Stimulated activated memory B cell treated with anti-CD40 and anti-IgM and Interleukin-4, amounts not matched to agents 10 μg/mL and 1 μg/mL and 100 μg/mL, for 72 hours (primary cell): ENCODE data around the gene RNASE8.

Experiments used
- ATAC-seq: fragments of 150-1000 bp; cut with Tn5 transposase; 2 replicates; pipeline ENCODE4 v1.10.0; 2021
- H3K27ac Mint-ChIP-seq: one replicate; pipeline ENCODE4 v1.8.0; 2022; ENCODE audit warnings: mild to moderate bottlenecking, mixed read lengths
- H3K27me3 Mint-ChIP-seq: one replicate; pipeline ENCODE4 v1.8.0; 2022; ENCODE audit warnings: mixed read lengths
- H3K36me3 Mint-ChIP-seq: one replicate; pipeline ENCODE4 v1.8.0; 2022; ENCODE audit warnings: mixed read lengths
- H3K4me1 Mint-ChIP-seq: one replicate; pipeline ENCODE4 v1.8.0; 2022; ENCODE audit warnings: mixed read lengths
- H3K4me3 Mint-ChIP-seq: one replicate; pipeline ENCODE4 v1.8.0; 2022; ENCODE audit warnings: mild to moderate bottlenecking, moderate library complexity, mixed read lengths
- H3K9me3 Mint-ChIP-seq: one replicate; pipeline ENCODE4 v1.8.0; 2022; ENCODE audit warnings: mixed read lengths

Gene RNASE8

GRCh38 chr14:21071225-21072030, 13.8 kb downstream of the RNASE8 start:
- Mint-ChIP-seq H3K27me3 (peaks cover 57% of the 10 kb centered on the region), H3K4me1 (peaks cover 42% of the 10 kb centered on the region), H3K4me3 (peak overlapping the region; percentile 77), H3K9me3 (no peaks in the 10 kb centered on the region), H3K27ac (peak overlapping the region; percentile 13), H3K36me3 (no peaks in the 10 kb centered on the region)
- ATAC-seq, result peak; percentile 83

- H3K27ac Mint-ChIP-seq, result peak overlapping the region; percentile 13
- peak overlapping the region; percentile 77 for H3K4me3 Mint-ChIP-seq
- H3K36me3 Mint-ChIP-seq, result no peaks in the 10 kb centered on the region
- H3K27me3 Mint-ChIP-seq, result peaks cover 54% of the 10 kb centered on the region
- H3K9me3 Mint-ChIP-seq, result no peaks in the 10 kb centered on the region
- H3K4me1 Mint-ChIP-seq, result peaks cover 42% of the 10 kb centered on the region
- no peak for ATAC-seq
Observed at GRCh38 chr14:21072031-21072473, 14.4 kb downstream of the RNASE8 start.

- peaks cover 54% of the 10 kb centered on the region for H3K27me3 Mint-ChIP-seq
- no peak overlapping the region for H3K27ac Mint-ChIP-seq
Observed at GRCh38 chr14:21072781-21073339, 15.2 kb downstream of the RNASE8 start.

GRCh38 chr14:21073921-21074320, 16.3 kb downstream of the RNASE8 start:
- H3K27ac Mint-ChIP-seq, result no peak overlapping the region
- no peak overlapping the region for H3K4me3 Mint-ChIP-seq
- peaks cover 46% of the 10 kb centered on the region for H3K27me3 Mint-ChIP-seq
- H3K36me3 Mint-ChIP-seq, result no peaks in the 10 kb centered on the region
- H3K4me1 Mint-ChIP-seq, result peaks cover 39% of the 10 kb centered on the region
- no peaks in the 10 kb centered on the region for H3K9me3 Mint-ChIP-seq
- ATAC-seq, result no peak

More at GRCh38 chr14:21072781-21073339, 15.2 kb downstream of the RNASE8 start:
- peaks cover 48% of the 10 kb centered on the region for H3K4me1 Mint-ChIP-seq
- no peaks in the 10 kb centered on the region for H3K36me3 Mint-ChIP-seq
- ATAC-seq, result no peak
- no peaks in the 10 kb centered on the region for H3K9me3 Mint-ChIP-seq
- no peak overlapping the region for H3K4me3 Mint-ChIP-seq

GRCh38 chr14:21074398-21075272, 17.0 kb downstream of the RNASE8 start:
- Mint-ChIP-seq H3K27ac (no peak overlapping the region), H3K9me3 (no peaks in the 10 kb centered on the region), H3K27me3 (peaks cover 39% of the 10 kb centered on the region), H3K4me1 (peaks cover 32% of the 10 kb centered on the region), H3K36me3 (no peaks in the 10 kb centered on the region), H3K4me3 (no peak overlapping the region)
- ATAC-seq, result no peak

GRCh38 chr14:21075719-21076437, 18.3 kb downstream of the RNASE8 start:
- ATAC-seq, result no peak
- Mint-ChIP-seq H3K27me3 (peaks cover 35% of the 10 kb centered on the region), H3K36me3 (no peaks in the 10 kb centered on the region), H3K9me3 (no peaks in the 10 kb centered on the region), H3K4me1 (peaks cover 24% of the 10 kb centered on the region), H3K27ac (no peak overlapping the region), H3K4me3 (no peak overlapping the region)

- Mint-ChIP-seq H3K4me1 (peaks cover 6% of the 10 kb centered on the region), H3K27me3 (peaks cover 47% of the 10 kb centered on the region), H3K9me3 (no peaks in the 10 kb centered on the region), H3K36me3 (no peaks in the 10 kb centered on the region), H3K4me3 (no peak overlapping the region), H3K27ac (no peak overlapping the region)
- ATAC-seq, result no peak
Observed at GRCh38 chr14:21077672-21078071, 20.1 kb downstream of the RNASE8 start.

- Mint-ChIP-seq H3K9me3 (no peaks in the 10 kb centered on the region), H3K4me1 (peaks cover 5% of the 10 kb centered on the region), H3K36me3 (no peaks in the 10 kb centered on the region), H3K4me3 (no peak overlapping the region), H3K27me3 (peaks cover 45% of the 10 kb centered on the region), H3K27ac (no peak overlapping the region)
- no peak for ATAC-seq
Observed at GRCh38 chr14:21078287-21078686, 20.7 kb downstream of the RNASE8 start.

- Mint-ChIP-seq H3K27ac (no peak overlapping the region), H3K9me3 (no peaks in the 10 kb centered on the region), H3K36me3 (no peaks in the 10 kb centered on the region), H3K27me3 (peaks cover 41% of the 10 kb centered on the region), H3K4me1 (peaks cover 5% of the 10 kb centered on the region), H3K4me3 (no peak overlapping the region)
- no peak for ATAC-seq
Observed at GRCh38 chr14:21078726-21079125, 21.1 kb downstream of the RNASE8 start.

GRCh38 chr14:21081521-21082142, 24.0 kb downstream of the RNASE8 start:
- H3K36me3 Mint-ChIP-seq, result no peaks in the 10 kb centered on the region
- no peak overlapping the region for H3K27ac Mint-ChIP-seq
- no peaks in the 10 kb centered on the region for H3K9me3 Mint-ChIP-seq
- peaks cover 16% of the 10 kb centered on the region for H3K27me3 Mint-ChIP-seq
- no peak for ATAC-seq
- H3K4me3 Mint-ChIP-seq, result no peak overlapping the region
- H3K4me1 Mint-ChIP-seq, result peaks cover 9% of the 10 kb centered on the region

GRCh38 chr14:21083565-21084325, 26.1 kb downstream of the RNASE8 start:
- Mint-ChIP-seq H3K4me3 (no peak overlapping the region), H3K9me3 (no peaks in the 10 kb centered on the region), H3K27me3 (peaks cover 16% of the 10 kb centered on the region), H3K36me3 (no peaks in the 10 kb centered on the region), H3K4me1 (peaks cover 14% of the 10 kb centered on the region), H3K27ac (no peak overlapping the region)
- no peak for ATAC-seq

GRCh38 chr14:21084396-21084795, 26.8 kb downstream of the RNASE8 start:
- ATAC-seq, result no peak
- no peaks in the 10 kb centered on the region for H3K36me3 Mint-ChIP-seq
- H3K9me3 Mint-ChIP-seq, result no peaks in the 10 kb centered on the region
- no peak overlapping the region for H3K27ac Mint-ChIP-seq
- H3K27me3 Mint-ChIP-seq, result peaks cover 16% of the 10 kb centered on the region
- peaks cover 14% of the 10 kb centered on the region for H3K4me1 Mint-ChIP-seq
- H3K4me3 Mint-ChIP-seq, result no peak overlapping the region

- no peak for ATAC-seq
- Mint-ChIP-seq H3K4me1 (peaks cover 14% of the 10 kb centered on the region), H3K9me3 (no peaks in the 10 kb centered on the region), H3K27ac (no peak overlapping the region), H3K4me3 (no peak overlapping the region), H3K27me3 (peaks cover 16% of the 10 kb centered on the region), H3K36me3 (no peaks in the 10 kb centered on the region)
Observed at GRCh38 chr14:21084998-21085853, 27.6 kb downstream of the RNASE8 start.
